MCF 10A (cell line): ENCODE data around the gene DISP2. TPM values are rescaled to one million over a fixed set of nuclear protein-coding genes. Genes with fewer than 3 reads are reported as not detected.
A peak's percentile ranks its signal among the peaks of the same experiment; 100 is the strongest.

Source experiments
- BruUV-seq: library from RNA; stranded (reverse); fragments of 400-500 nt; replicated peaks from 2 replicates; lab custom pipeline; 2021; lab: Mats Ljungman, UMichigan
- CTCF ChIA-PET: fragments of 300-600 bp; sonication (Branson Sonifier 250); formaldehyde crosslinking; extraction: SDS; loops from one replicate; lab custom pipeline; 2021; ENCODE audit warnings: antibody characterized with exemption, inconsistent platforms; lab: Yijun Ruan, JAX
- POLR2A ChIA-PET: fragments of 300-600, 350-650 bp; sonication (Branson Sonifier 250); formaldehyde crosslinking; extraction: SDS; loops from one replicate; lab custom pipeline; 2020; ENCODE audit warnings: antibody characterized with exemption, inconsistent platforms; lab: Yijun Ruan, JAX
- DNase-seq: peaks from one replicate; pipeline ENCODE4 v3.0.0-alpha.2; 2018; ENCODE audit not compliant: unreplicated experiment
- H3K27ac Mint-ChIP-seq: one replicate; pipeline ENCODE4 v1.8.0; 2022; ENCODE audit warnings: mild to moderate bottlenecking, low read depth, mixed read lengths; ENCODE audit not compliant: unreplicated experiment
- H3K27me3 Mint-ChIP-seq: one replicate; pipeline ENCODE4 v1.8.0; 2022; ENCODE audit warnings: mixed read lengths; ENCODE audit not compliant: insufficient read depth, unreplicated experiment
- H3K36me3 Mint-ChIP-seq: one replicate; pipeline ENCODE4 v1.8.0; 2022; ENCODE audit warnings: mild to moderate bottlenecking, moderate library complexity, mixed read lengths; ENCODE audit not compliant: insufficient read depth, unreplicated experiment
- H3K4me1 Mint-ChIP-seq: one replicate; pipeline ENCODE4 v1.8.0; 2022; ENCODE audit warnings: mixed read lengths; ENCODE audit not compliant: insufficient read depth, unreplicated experiment
- H3K4me3 Mint-ChIP-seq: one replicate; pipeline ENCODE4 v1.8.0; 2022; ENCODE audit warnings: mild to moderate bottlenecking, moderate library complexity, mixed read lengths; ENCODE audit not compliant: unreplicated experiment
- H3K9me3 Mint-ChIP-seq: one replicate; pipeline ENCODE4 v1.8.0; 2022; ENCODE audit warnings: mixed read lengths; ENCODE audit not compliant: unreplicated experiment
- CTCF ChIP-seq: fragments of 200-600 bp; IDR thresholded peaks from one replicate; pipeline ENCODE4 v1.8.0; 2022; ENCODE audit warnings: antibody characterized with exemption, mild to moderate bottlenecking; ENCODE audit not compliant: unreplicated experiment
- intact Hi-C: fragments of 100-400 bp; cut with micrococcal nuclease; formaldehyde crosslinking; loops from 2 replicates; pipeline ENCODE4 v1.14.1; 2022
- total RNA-seq: library from RNA; stranded (reverse); gene quantifications from 2 replicates; pipeline ENCODE4 v1.2.3, GENCODE V29; 2022

DISP2 gene
- total RNA-seq, 1 experiment from 2014 or later: 1.8 TPM

- no peak for DNase-seq
- ChIA-PET POLR2A (interaction anchor here (0.6 to 2.8 kb wide), 7 partner anchors 9 to 160 kb away, joined by 3 to 12 read pairs (median 3); partner anchors contain the start of genes IVD and KNSTRN), CTCF (interaction anchor here (0.6 to 12.1 kb wide), 40 partner anchors 8 to 1030 kb away, joined by 3 to 179 read pairs (median 4); partner anchors contain the start of genes DISP2, INAFM2, IVD and KNSTRN)
- TF ChIP-seq CTCF: no peak
- no peaks in the 10 kb centered on the region for H3K9me3 Mint-ChIP-seq
- H3K36me3 Mint-ChIP-seq: no peaks in the 10 kb centered on the region
- H3K27ac Mint-ChIP-seq: no peak overlapping the region
- no peaks in the 10 kb centered on the region for H3K27me3 Mint-ChIP-seq
- no peak overlapping the region for H3K4me3 Mint-ChIP-seq
- peaks cover 44% of the 10 kb centered on the region for H3K4me1 Mint-ChIP-seq
- no TSS peak for BruUV-seq
- intact Hi-C loops: loop anchor here (1.0 kb wide), 2 partner anchors 24 to 78 kb away; no protein-coding TSS in a partner anchor
These were observed 13.8 kb upstream of the DISP2 start for GRCh38 chr15:40344217-40344616.

- ChIA-PET POLR2A (interaction anchor here (0.6 to 2.8 kb wide), 6 partner anchors 9 to 161 kb away, joined by 3 to 12 read pairs (median 4); partner anchors contain the start of genes IVD and KNSTRN), CTCF (interaction anchor here (0.6 to 12.1 kb wide), 38 partner anchors 8 to 1639 kb away, joined by 3 to 179 read pairs (median 4); partner anchors contain the start of genes DISP2, INAFM2, IVD and KNSTRN)
- Mint-ChIP-seq H3K9me3 (no peaks in the 10 kb centered on the region), H3K4me3 (no peak overlapping the region), H3K4me1 (peaks cover 40% of the 10 kb centered on the region), H3K36me3 (no peaks in the 10 kb centered on the region), H3K27me3 (no peaks in the 10 kb centered on the region), H3K27ac (no peak overlapping the region)
- intact Hi-C loops: loop anchor here (1.0 kb wide), 2 partner anchors 24 to 78 kb away; no protein-coding TSS in a partner anchor
- peak; percentile 83 for TF ChIP-seq CTCF
- BruUV-seq: no TSS peak
- DNase-seq: peak; percentile 73
These were observed 13.3 kb upstream of the DISP2 start for GRCh38 chr15:40344631-40345120.

DNA sequence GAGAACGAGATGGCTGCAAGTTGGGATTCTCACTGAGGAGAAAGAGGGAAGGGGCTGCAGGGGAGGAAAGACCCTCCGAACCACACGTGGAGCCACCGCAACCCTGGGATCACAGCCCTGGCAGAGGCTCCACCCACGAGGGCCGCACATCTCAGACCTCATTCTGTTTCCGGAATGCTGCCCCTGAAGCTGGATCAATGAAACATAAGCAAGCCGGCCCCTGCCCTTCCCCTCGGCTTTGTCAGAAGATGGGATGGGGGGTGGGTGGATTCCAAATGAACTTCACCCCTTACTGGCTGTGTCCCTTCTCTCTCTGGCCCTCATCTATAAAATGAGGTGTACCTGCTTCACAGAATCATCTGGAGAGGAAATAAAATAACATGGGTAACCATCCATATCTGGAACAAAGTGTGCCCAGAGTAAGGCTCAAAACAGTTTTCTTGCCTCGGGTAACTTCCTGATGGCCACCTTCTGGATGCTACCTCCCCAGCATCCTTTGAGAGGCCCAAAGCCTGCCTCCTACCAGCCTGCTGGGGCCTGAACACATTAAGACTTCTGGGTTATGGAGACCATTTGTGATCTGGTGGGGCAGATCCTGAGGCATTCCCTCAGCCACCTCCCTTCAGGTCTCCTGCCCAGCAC is 12.7 kb upstream of the DISP2 start:
- Mint-ChIP-seq H3K27ac (no peak overlapping the region), H3K36me3 (no peaks in the 10 kb centered on the region), H3K4me1 (peaks cover 36% of the 10 kb centered on the region), H3K27me3 (no peaks in the 10 kb centered on the region), H3K4me3 (no peak overlapping the region), H3K9me3 (no peaks in the 10 kb centered on the region)
- POLR2A ChIA-PET: interaction anchor here (2.2 to 2.8 kb wide), 2 partner anchors 10 to 60 kb away, joined by 5 to 12 read pairs; partner anchors contain the start of gene IVD
- CTCF ChIA-PET: interaction anchor here (0.6 to 12.1 kb wide), 29 partner anchors 7 to 1639 kb away, joined by 3 to 179 read pairs (median 4); partner anchors contain the start of genes DISP2, INAFM2, IVD and KNSTRN
- no TSS peak for BruUV-seq
- DNase-seq: no peak
- TF ChIP-seq CTCF: no peak
- intact Hi-C loops: no loop called here
